Karpas-422 (cell line): ENCODE data around the gene CMKLR1. TPM values are rescaled to one million over a fixed set of nuclear protein-coding genes. Genes with fewer than 3 reads are reported as not detected.

Experiments used
- DNase-seq: peaks from one replicate; pipeline ENCODE4 v3.0.0-alpha.2; 2015
- H2AFZ ChIP-seq: fragments of 200-600 bp; sonication (generic); 2 replicates; pipeline ENCODE4 v1.6.1; 2014; ENCODE audit warnings: antibody characterized with exemption, low read length, mixed read lengths
- H3K27ac ChIP-seq: fragments of 200-600 bp; sonication (generic); 2 replicates; pipeline ENCODE4 v1.5.1; 2014; ENCODE audit warnings: mild to moderate bottlenecking, low read length, moderate library complexity
- H3K27me3 ChIP-seq: fragments of 200-600 bp; sonication (generic); 2 replicates; pipeline ENCODE4 v1.6.1; 2014; ENCODE audit warnings: low read length, mixed read lengths
- H3K36me3 ChIP-seq: fragments of 200-600 bp; sonication (generic); 2 replicates; pipeline ENCODE4 v1.6.1; 2014; ENCODE audit warnings: low read length, mixed read lengths; ENCODE audit not compliant: insufficient read depth
- H3K4me1 ChIP-seq: fragments of 200-600 bp; sonication (generic); 2 replicates; pipeline ENCODE4 v1.6.1; 2014; ENCODE audit warnings: mild to moderate bottlenecking, low read length, mixed read lengths
- H3K4me2 ChIP-seq: fragments of 200-600 bp; sonication (generic); 2 replicates; pipeline ENCODE4 v1.6.1; 2014; ENCODE audit warnings: low read length, low read depth, mild to moderate bottlenecking; ENCODE audit not compliant: poor library complexity, severe bottlenecking
- H3K4me3 ChIP-seq: fragments of 200-600 bp; sonication (generic); 2 replicates; pipeline ENCODE4 v1.5.1; 2014; ENCODE audit warnings: mild to moderate bottlenecking, antibody characterized with exemption, low read length, mixed read lengths
- H3K79me2 ChIP-seq: fragments of 200-600 bp; sonication (generic); 2 replicates; pipeline ENCODE4 v1.6.1; 2014; ENCODE audit warnings: mild to moderate bottlenecking, low read length, mixed read lengths
- H3K9ac ChIP-seq: fragments of 200-600 bp; sonication (generic); 2 replicates; pipeline ENCODE4 v1.6.0; 2014; ENCODE audit warnings: low read length
- H3K9me2 ChIP-seq: fragments of 200-600 bp; sonication (generic), shearing (Covaris generic); replicated peaks from 2 replicates; pipeline ENCODE4 v1.6.0; 2014; ENCODE audit warnings: mild to moderate bottlenecking, low read length, moderate library complexity; ENCODE audit not compliant: insufficient read depth
- H3K9me3 ChIP-seq: fragments of 300-700, 200-600 bp; sonication (generic); 2 replicates; pipeline ENCODE4 v1.6.1; 2014; ENCODE audit warnings: low read length, mixed read lengths
- H4K20me1 ChIP-seq: fragments of 200-600 bp; sonication (generic); 2 replicates; pipeline ENCODE4 v1.6.1; 2014; ENCODE audit warnings: mild to moderate bottlenecking, antibody characterized with exemption, low read length, low read depth; ENCODE audit not compliant: insufficient read depth
- total RNA-seq: library from RNA; depleted of rRNA; stranded (reverse); fragments of >200 nt; shearing (Covaris generic); gene quantifications from 2 replicates; pipeline ENCODE4 v1.2.3, GENCODE V29; 2014; ENCODE audit warnings: low replicate concordance

The CMKLR1 gene
- total RNA-seq, 1 experiment from 2014 or later = not detected

DNA sequence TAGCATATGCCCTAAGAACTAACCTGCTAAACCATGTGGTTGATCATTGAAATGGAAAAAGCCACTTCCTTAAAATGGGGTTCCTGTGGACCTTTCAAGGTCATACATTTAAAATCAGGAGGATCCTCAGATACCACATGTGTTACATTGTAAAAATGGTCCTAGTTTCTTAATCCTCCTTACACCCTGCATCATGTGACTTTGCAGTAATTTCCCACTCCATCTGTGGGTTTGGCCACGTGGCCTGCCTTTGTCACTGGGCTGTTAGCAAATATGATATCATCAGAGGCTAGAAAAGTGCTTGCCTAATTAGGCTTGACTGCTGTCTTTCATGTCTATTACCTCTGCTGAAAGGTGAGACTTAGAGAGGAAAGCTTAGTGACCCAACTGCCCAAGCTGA, 70.7 kb downstream of the CMKLR1 start:
- Histone ChIP-seq H3K9ac (no peak overlapping the region), H4K20me1 (no peaks in the 10 kb centered on the region), H3K4me1 (no peaks in the 10 kb centered on the region), H3K79me2 (no peaks in the 10 kb centered on the region), H3K27me3 (no peaks in the 10 kb centered on the region), H3K27ac (no peak overlapping the region), H3K4me3 (no peak overlapping the region), H3K9me3 (no peaks in the 10 kb centered on the region), H3K4me2 (no peak overlapping the region), H3K9me2 (no peaks in the 10 kb centered on the region), H2AFZ (no peak overlapping the region), H3K36me3 (no peaks in the 10 kb centered on the region)
- no peak for DNase-seq

DNA sequence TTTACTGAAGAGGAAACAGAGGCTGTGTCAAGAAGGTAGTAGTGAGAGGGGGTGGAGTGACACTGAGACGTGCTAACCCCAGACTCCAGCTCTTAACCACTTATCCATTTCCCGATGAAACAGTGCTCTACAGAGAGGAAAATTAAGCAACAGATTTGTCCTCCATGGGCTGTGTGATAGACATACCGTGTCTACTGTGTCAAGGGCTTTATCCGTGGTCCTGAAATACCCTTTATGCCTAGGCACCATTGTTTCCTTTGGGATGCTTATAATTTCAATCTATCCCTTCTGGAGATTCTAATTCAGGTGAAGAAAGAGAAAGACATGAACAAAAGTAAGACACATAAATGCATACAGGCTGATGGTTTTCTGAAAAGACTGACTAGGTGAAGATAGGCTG, 71.7 kb downstream of the CMKLR1 start:
- Histone ChIP-seq H3K4me1 (no peaks in the 10 kb centered on the region), H2AFZ (no peak overlapping the region), H3K4me2 (no peak overlapping the region)

GRCh38 chr12:108266131-108266530, 73.0 kb downstream of the CMKLR1 start:
- Histone ChIP-seq H3K27me3 (no peaks in the 10 kb centered on the region), H4K20me1 (no peaks in the 10 kb centered on the region), H3K4me3 (no peak overlapping the region), H3K4me1 (no peaks in the 10 kb centered on the region), H3K9me3 (no peaks in the 10 kb centered on the region), H3K79me2 (no peaks in the 10 kb centered on the region), H3K4me2 (no peak overlapping the region), H3K9ac (no peak overlapping the region), H2AFZ (no peak overlapping the region), H3K9me2 (no peaks in the 10 kb centered on the region), H3K36me3 (no peaks in the 10 kb centered on the region), H3K27ac (no peak overlapping the region)
- DNase-seq = no peak

More for the DNA sequence above, 71.7 kb downstream of the CMKLR1 start:
- Histone ChIP-seq H3K9ac (no peak overlapping the region), H3K27me3 (no peaks in the 10 kb centered on the region), H3K9me3 (no peaks in the 10 kb centered on the region), H3K4me3 (no peak overlapping the region), H3K36me3 (no peaks in the 10 kb centered on the region), H3K27ac (no peak overlapping the region), H3K79me2 (no peaks in the 10 kb centered on the region), H3K9me2 (no peaks in the 10 kb centered on the region), H4K20me1 (no peaks in the 10 kb centered on the region)
- no peak for DNase-seq

DNA sequence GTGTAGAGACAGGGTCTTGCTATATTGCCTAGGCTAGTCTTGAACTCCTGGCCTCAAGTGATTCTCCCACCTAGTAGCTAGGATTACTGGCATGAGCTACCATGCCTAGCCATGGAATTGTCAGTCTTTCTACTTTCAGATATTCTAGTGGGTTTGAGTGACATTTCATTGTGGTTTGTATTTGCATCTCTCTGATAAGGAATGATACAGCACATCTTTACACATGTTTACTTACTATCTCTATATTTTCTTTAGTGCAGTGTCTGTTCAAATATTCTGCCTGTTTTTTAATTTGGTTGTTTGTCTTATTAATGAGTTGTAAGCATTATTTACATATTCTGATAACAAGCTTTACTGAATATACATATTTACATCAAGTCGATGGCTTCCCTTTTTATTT, 73.6 kb downstream of the CMKLR1 start:
- no peaks in the 10 kb centered on the region for H3K27me3 ChIP-seq
- H3K9me2 ChIP-seq = no peaks in the 10 kb centered on the region
- DNase-seq = no peak

DNA sequence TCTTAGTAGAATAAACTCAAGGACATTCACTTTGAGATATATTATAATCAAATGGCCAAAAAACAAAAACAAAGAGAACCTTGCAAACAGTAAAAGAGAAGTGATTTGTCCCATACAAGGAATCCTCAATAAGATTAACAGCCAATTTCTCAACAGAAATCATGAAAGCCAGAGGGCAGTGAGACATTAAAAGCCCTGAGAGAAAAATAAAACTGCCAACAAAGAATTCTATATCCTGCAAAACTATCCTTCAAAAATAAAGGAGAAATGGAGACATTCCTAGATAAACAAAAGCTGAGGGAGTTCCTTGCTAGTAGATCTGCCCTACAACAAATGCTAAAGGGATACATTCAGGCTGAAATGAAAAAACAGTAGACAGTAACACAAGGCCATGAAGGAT, 78.1 kb downstream of the CMKLR1 start:
- no peak overlapping the region for H3K4me3 ChIP-seq
- H3K36me3 ChIP-seq = no peaks in the 10 kb centered on the region
- H2AFZ ChIP-seq = no peak overlapping the region
- H3K9me3 ChIP-seq = no peaks in the 10 kb centered on the region
- H3K9me2 ChIP-seq = no peaks in the 10 kb centered on the region
- no peaks in the 10 kb centered on the region for H4K20me1 ChIP-seq
- no peak for DNase-seq
- H3K79me2 ChIP-seq = no peaks in the 10 kb centered on the region
- H3K27me3 ChIP-seq = no peaks in the 10 kb centered on the region
- no peaks in the 10 kb centered on the region for H3K4me1 ChIP-seq
- no peak overlapping the region for H3K4me2 ChIP-seq
- no peak overlapping the region for H3K27ac ChIP-seq
- no peak overlapping the region for H3K9ac ChIP-seq

More for the DNA sequence above, 73.6 kb downstream of the CMKLR1 start:
- no peak overlapping the region for H3K4me2 ChIP-seq
- no peak overlapping the region for H2AFZ ChIP-seq
- H4K20me1 ChIP-seq = no peaks in the 10 kb centered on the region
- no peaks in the 10 kb centered on the region for H3K36me3 ChIP-seq
- H3K79me2 ChIP-seq = no peaks in the 10 kb centered on the region
- no peaks in the 10 kb centered on the region for H3K9me3 ChIP-seq
- H3K4me1 ChIP-seq = no peaks in the 10 kb centered on the region
- no peak overlapping the region for H3K4me3 ChIP-seq
- H3K27ac ChIP-seq = no peak overlapping the region
- H3K9ac ChIP-seq = no peak overlapping the region

DNA sequence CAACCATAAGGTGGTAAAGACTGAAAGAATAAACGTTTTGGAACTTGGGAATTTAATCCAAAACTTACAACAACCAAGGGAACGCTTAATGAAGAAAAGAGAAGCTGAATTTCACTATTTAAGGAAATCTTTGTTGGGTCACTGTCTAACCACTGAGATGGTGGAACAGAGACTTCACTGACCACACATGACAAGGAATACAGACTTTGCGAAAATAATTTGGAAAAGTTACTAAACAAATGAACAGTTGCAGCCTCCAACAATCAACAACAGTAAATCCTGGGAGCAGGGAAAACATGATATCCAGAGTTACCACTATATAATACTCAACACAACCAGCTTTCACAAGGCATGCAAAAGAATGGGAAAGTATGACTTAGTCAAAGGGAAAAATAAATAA, 79.1 kb downstream of the CMKLR1 start:
- Histone ChIP-seq H3K9ac (no peak overlapping the region), H3K27me3 (no peaks in the 10 kb centered on the region), H3K27ac (no peak overlapping the region), H3K4me2 (no peak overlapping the region), H3K4me1 (no peaks in the 10 kb centered on the region), H3K36me3 (no peaks in the 10 kb centered on the region), H3K9me2 (no peaks in the 10 kb centered on the region), H3K9me3 (no peaks in the 10 kb centered on the region), H2AFZ (no peak overlapping the region), H3K79me2 (no peaks in the 10 kb centered on the region), H4K20me1 (no peaks in the 10 kb centered on the region), H3K4me3 (no peak overlapping the region)
- no peak for DNase-seq

DNA sequence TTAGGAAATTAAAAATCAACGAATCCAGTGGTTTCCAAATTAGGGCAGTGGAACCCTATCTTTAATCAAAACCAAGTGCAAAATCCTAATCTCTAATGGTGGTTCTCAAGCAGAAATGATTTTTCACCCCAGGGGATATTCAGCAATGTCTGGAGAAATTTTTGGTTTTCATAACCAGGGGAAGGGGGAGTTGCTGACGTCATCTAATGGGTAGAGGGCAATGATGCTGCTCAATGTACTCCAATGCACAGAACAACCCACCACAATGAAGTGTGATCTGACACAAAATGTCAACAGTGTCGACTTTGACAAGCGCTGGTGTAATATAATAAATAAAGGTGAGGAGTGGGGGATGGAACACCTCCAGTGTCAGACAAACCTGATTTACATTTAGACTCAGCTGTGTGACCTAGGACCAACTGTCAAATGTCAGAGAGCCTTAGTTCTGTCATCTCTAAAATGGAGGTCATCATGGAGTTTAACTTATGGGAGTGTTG, 81.5 kb downstream of the CMKLR1 start:
- Histone ChIP-seq H4K20me1 (no peaks in the 10 kb centered on the region), H3K36me3 (no peaks in the 10 kb centered on the region), H3K4me3 (no peak overlapping the region), H3K27me3 (no peaks in the 10 kb centered on the region), H3K4me1 (no peaks in the 10 kb centered on the region), H3K27ac (no peak overlapping the region), H3K9ac (no peak overlapping the region), H3K4me2 (no peak overlapping the region), H3K9me2 (no peaks in the 10 kb centered on the region), H2AFZ (no peak overlapping the region), H3K9me3 (no peaks in the 10 kb centered on the region), H3K79me2 (no peaks in the 10 kb centered on the region)
- no peak for DNase-seq

DNA sequence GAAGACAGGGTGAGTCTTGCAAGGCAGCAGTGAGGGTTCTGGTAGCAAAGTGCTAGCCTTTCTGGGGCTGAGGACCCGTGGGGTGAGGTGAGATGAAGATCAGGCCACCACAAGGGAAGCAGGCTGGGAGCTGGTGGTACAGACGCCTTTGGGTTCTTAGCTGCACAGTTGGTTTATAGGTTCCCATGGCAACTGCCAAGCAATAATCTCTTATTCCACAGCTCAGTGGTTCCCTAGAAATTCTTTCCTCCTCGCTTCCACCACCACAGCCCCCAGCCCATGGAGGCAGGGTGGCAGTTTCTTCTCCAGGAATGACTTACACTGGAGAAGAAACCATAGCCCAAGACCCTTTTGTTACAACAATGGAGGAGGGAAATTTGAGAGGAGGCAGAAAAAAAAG, 82.1 kb downstream of the CMKLR1 start:
- Histone ChIP-seq H3K36me3 (no peaks in the 10 kb centered on the region), H3K4me2 (no peak overlapping the region), H3K27ac (no peak overlapping the region)

DNA sequence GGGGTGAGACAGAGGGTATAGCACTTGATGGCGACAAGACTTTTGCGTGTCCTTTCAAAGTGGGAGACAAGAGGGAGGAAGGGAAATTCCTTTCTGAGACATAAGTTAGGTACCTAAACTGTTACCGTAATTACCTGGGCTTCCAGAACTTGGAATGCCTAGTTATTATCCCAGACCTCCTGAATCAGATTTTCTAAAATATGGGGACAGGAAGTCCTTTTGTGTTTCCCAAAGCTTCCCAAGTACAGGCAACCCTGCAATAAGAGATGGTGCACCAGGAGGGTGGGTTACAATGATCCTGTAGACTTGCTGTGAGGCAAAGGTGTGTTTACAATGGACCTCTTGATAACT, 83.9 kb downstream of the CMKLR1 start:
- no peaks in the 10 kb centered on the region for H3K9me2 ChIP-seq
- no peaks in the 10 kb centered on the region for H3K36me3 ChIP-seq
- H3K4me3 ChIP-seq = no peak overlapping the region
- H3K79me2 ChIP-seq = no peaks in the 10 kb centered on the region
- H3K9ac ChIP-seq = no peak overlapping the region
- DNase-seq = no peak
- H2AFZ ChIP-seq = no peak overlapping the region
- H3K27ac ChIP-seq = no peak overlapping the region
- no peak overlapping the region for H3K4me2 ChIP-seq
- no peaks in the 10 kb centered on the region for H3K27me3 ChIP-seq
- no peaks in the 10 kb centered on the region for H4K20me1 ChIP-seq
- H3K9me3 ChIP-seq = no peaks in the 10 kb centered on the region
- H3K4me1 ChIP-seq = no peaks in the 10 kb centered on the region

More for the DNA sequence above, 82.1 kb downstream of the CMKLR1 start:
- H3K4me1 ChIP-seq = no peaks in the 10 kb centered on the region
- DNase-seq = no peak
- H4K20me1 ChIP-seq = no peaks in the 10 kb centered on the region
- no peak overlapping the region for H3K4me3 ChIP-seq
- no peaks in the 10 kb centered on the region for H3K9me2 ChIP-seq
- no peak overlapping the region for H2AFZ ChIP-seq
- H3K9ac ChIP-seq = no peak overlapping the region
- no peaks in the 10 kb centered on the region for H3K27me3 ChIP-seq
- no peaks in the 10 kb centered on the region for H3K9me3 ChIP-seq
- no peaks in the 10 kb centered on the region for H3K79me2 ChIP-seq
